Large intestine (tissue), 3 donors: ENCODE results near the gene ARHGEF12. TPM values are rescaled to one million over a fixed set of nuclear protein-coding genes. Genes with fewer than 3 reads are reported as not detected.

ENCODE experiments used
- DNase-seq, 2 donors: peaks; one replicate each; pipeline versions ENCODE4 v3.0.0 to v3.0.0-alpha.2; 2013
- H3K27ac ChIP-seq: one replicate; pipeline ENCODE4 v1.5.1; 2013; ENCODE audit warnings: low read length
- H3K27me3 ChIP-seq: 2 replicates; pipeline ENCODE4 v1.6.1; 2013; ENCODE audit warnings: low read length; ENCODE audit not compliant: control insufficient read depth, insufficient read depth
- H3K36me3 ChIP-seq: 2 replicates; pipeline ENCODE4 v1.6.1; 2013; ENCODE audit warnings: low read length; ENCODE audit not compliant: control insufficient read depth, insufficient read depth
- H3K4me1 ChIP-seq: one replicate; pipeline ENCODE4 v1.6.1; 2013; ENCODE audit warnings: low read length; ENCODE audit not compliant: control insufficient read depth, insufficient read depth
- H3K4me3 ChIP-seq: one replicate; pipeline ENCODE4 v1.5.1; 2013; ENCODE audit warnings: low read length
- H3K9me3 ChIP-seq: one replicate; pipeline ENCODE4 v1.6.1; 2013; ENCODE audit warnings: mild to moderate bottlenecking, low read depth, low read length, moderate library complexity; ENCODE audit not compliant: control insufficient read depth
- WGBS: methylation state at CpG from one replicate; pipeline ENCODE4 v1.1.5; 2013; ENCODE audit warnings: low lambda C conversion rate; ENCODE audit not compliant: insufficient coverage; 5-methylcytosine and 5-hydroxymethylcytosine counted together
- polyA plus RNA-seq: library from polyadenylated mRNA; unstranded; fragments of 120-200 nt; gene quantifications from one replicate; pipeline ENCODE4 v1.2.1, GENCODE V29; 2013

ARHGEF12 gene
- polyA plus RNA-seq, 1 donor: 54.9 TPM

DNA sequence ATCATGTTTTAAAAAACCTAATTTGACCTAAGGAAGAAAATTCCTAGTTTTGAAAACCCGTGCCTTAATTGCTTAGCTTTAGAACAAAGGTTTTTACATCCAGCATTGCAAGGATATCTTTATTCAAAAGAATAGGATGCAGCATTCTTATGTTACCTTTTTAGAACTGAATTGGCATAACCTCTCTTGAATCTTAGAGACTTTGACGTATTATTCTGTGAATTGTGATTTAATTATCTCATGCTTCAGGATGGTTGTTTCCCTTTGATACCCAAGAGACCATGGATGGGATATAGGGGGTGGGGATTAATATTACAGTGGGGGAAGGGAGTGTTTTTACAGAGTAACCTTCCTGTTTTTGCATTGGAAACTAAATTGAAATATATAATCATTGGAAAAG, 49.4 kb downstream of the ARHGEF12 start:
- Histone ChIP-seq H3K27me3 (no peaks in the 10 kb centered on the region), H3K4me1 (no peaks in the 10 kb centered on the region), H3K36me3 (no peaks in the 10 kb centered on the region), H3K9me3 (peaks cover 5% of the 10 kb centered on the region), H3K4me3 (no peak overlapping the region), H3K27ac (no peak overlapping the region)
- WGBS: 83% methylated on average over 1 of the region's 2 CpGs
- no peak for DNase-seq

DNA sequence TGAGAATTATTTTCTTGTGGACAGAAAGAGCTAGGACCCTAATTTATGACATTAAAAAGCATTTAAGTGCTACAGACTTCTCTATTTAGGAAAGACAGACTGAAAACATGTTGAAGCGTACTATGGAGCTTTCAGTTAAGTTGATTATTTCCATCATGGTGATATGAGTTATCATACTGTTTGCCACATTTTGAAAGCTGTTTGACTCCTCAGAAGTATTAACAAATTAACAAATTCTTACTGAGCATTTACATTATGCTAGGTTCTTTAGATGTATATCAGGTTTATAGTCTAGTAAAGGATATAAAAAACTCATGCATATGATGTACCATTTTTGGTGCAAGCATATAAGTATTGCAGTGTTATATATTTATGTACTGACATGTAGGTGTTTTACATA, 50.1 kb downstream of the ARHGEF12 start:
- no peaks in the 10 kb centered on the region for H3K36me3 ChIP-seq
- no peak overlapping the region for H3K27ac ChIP-seq
- H3K4me1 ChIP-seq: peaks cover 4% of the 10 kb centered on the region
- WGBS: no CpG with 5 or more reads among the region's 1 CpG
- peaks cover 5% of the 10 kb centered on the region for H3K9me3 ChIP-seq
- no peaks in the 10 kb centered on the region for H3K27me3 ChIP-seq
- DNase-seq: no peak
- no peak overlapping the region for H3K4me3 ChIP-seq

DNA sequence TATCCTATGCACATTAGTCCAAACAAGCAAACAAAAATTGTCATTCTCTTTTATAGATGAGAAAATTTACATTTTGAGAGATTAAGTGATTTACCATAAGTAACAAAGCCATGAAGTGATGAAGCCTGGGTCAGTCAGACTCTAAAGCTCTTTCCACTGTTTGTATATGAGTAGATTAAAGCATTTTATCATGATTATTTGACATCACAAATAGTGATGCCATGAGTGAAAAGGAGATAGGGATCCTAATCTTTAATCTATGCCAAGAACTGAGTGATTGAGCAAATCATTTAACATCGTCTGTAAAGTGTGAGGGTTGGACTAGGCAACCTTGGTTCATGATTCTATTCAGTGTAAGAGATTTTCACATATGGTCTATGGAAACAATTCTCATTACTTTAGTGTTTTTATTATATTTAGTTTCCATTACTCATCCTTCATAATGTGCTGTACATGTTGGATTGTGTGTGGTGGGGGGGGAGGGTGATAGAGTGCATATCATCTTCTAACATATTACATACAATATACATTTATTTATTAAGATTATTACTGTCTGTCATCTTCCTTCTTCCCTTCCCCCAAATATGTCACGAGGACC, 50.7 kb downstream of the ARHGEF12 start:
- Histone ChIP-seq H3K27me3 (no peaks in the 10 kb centered on the region), H3K27ac (no peak overlapping the region), H3K4me1 (peaks cover 10% of the 10 kb centered on the region), H3K4me3 (no peak overlapping the region), H3K36me3 (no peaks in the 10 kb centered on the region), H3K9me3 (peaks cover 5% of the 10 kb centered on the region)
- no peak for DNase-seq
- 100% methylated on average over 1 of the region's 2 CpGs for WGBS

DNA sequence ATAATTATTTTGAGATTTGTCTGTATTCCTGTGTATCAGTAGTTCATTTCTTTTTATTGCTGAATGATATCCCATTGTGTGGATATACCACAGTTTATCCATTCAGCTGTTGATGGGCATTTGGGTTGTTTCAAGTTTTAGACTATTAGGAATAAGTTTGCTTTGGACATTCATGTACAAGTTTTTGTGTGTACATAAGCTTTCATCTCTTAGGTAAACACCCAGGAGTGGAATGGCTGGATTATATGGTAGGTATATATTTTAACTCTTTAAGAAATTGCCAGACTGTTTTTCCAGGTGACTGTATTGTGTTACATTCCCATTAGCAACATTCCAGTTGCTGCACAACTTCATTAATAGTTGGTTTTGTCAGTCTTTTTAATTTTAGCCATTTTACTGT, 52.0 kb downstream of the ARHGEF12 start:
- Histone ChIP-seq H3K27ac (no peak overlapping the region), H3K4me1 (peaks cover 19% of the 10 kb centered on the region), H3K4me3 (no peak overlapping the region), H3K36me3 (no peaks in the 10 kb centered on the region), H3K9me3 (no peaks in the 10 kb centered on the region), H3K27me3 (no peaks in the 10 kb centered on the region)
- DNase-seq: no peak

DNA sequence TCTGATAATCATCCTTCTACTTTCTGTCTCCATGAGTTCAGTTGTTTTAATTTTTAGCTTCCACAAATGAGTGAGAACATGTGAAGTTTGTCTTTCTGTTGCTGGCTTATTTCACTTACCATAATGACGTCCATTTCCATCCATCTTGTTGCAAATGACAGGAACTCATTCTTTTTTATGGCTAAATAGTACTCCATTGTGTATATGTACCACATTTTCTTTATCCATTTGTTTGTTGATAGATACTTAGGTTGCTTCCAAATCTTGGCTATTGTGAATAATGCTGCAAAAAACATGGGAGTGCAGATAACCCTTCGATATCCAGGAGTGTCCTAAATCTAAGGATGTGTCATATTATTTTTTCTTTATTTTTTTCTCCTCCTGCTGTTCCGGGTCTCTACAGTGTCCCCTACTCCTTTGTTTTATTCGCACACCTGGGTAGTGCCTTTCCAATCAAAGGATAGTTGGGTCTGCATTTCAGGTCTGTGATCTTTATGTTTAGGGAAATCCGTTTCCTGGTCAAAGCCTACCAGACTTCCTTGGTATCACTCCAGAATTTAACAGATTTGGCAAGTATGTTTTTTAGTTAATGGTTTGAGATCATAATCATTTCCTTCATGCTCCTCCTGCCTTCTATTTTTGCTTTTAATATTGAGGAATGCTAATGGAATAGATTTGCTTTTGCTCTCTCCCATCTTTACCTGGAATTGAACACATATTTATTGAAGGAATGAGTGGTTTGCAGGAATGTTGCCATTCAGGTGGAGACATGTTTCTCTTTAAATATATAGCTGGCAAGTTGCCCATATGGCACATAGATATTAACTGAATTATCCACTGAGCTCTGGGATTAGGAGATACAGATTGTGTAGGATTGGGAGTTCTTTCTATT, 53.7 kb downstream of the ARHGEF12 start:
- Histone ChIP-seq H3K4me1 (peaks cover 19% of the 10 kb centered on the region), H3K9me3 (no peaks in the 10 kb centered on the region), H3K4me3 (no peak overlapping the region), H3K27ac (peak overlapping the region; percentile 78), H3K27me3 (no peaks in the 10 kb centered on the region), H3K36me3 (no peaks in the 10 kb centered on the region)
- DNase-seq: no peak
- WGBS: 93% methylated on average over 3 of the region's 5 CpGs

DNA sequence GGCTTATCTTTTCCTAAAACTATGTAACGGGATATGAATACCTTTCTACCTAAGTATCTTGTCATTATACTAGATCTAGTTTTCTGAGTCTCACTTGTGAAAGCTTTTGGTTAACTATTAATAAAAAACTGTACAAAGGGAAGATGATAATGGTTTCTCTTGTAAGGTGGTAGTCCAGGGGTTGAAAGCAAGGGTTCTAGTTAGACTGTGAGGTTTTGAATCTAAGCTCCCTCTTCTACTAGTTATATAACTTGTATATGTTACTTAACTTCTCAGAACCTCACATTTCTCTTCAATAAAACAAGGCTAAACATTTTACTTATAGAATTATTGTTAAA, 54.3 kb downstream of the ARHGEF12 start:
- 40% methylated on average over 1 of the region's 1 CpG for WGBS
- Histone ChIP-seq H3K27ac (peak overlapping the region; percentile 78), H3K36me3 (no peaks in the 10 kb centered on the region), H3K4me3 (no peak overlapping the region), H3K4me1 (peaks cover 19% of the 10 kb centered on the region), H3K9me3 (no peaks in the 10 kb centered on the region), H3K27me3 (no peaks in the 10 kb centered on the region)
- DNase-seq: peak in 1 of 2 donors; percentile 34

DNA sequence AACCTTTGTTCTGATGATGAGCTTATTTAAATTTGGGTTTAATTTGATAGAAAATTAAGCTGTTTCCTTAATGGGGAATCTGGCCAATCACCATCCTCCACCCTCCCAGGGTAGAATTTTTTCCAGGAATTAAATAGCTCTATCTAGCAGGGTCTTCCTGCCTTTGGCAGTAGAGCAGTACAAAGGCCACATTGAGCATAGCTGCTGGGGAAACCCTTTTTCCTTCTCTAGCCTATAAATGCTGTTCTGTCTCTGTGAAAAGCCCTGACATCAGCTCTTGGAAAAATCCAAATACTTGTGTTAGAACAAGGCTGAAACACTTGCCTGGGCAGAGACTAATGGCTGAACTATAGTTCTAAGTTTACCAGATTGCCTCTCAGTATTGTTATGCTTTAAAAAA, 55.1 kb downstream of the ARHGEF12 start:
- no peaks in the 10 kb centered on the region for H3K9me3 ChIP-seq
- DNase-seq: peak; percentile 52 to 73
- H3K4me1 ChIP-seq: peaks cover 19% of the 10 kb centered on the region
- H3K36me3 ChIP-seq: no peaks in the 10 kb centered on the region
- no peak overlapping the region for H3K4me3 ChIP-seq
- no peaks in the 10 kb centered on the region for H3K27me3 ChIP-seq
- peak overlapping the region; percentile 78 for H3K27ac ChIP-seq

DNA sequence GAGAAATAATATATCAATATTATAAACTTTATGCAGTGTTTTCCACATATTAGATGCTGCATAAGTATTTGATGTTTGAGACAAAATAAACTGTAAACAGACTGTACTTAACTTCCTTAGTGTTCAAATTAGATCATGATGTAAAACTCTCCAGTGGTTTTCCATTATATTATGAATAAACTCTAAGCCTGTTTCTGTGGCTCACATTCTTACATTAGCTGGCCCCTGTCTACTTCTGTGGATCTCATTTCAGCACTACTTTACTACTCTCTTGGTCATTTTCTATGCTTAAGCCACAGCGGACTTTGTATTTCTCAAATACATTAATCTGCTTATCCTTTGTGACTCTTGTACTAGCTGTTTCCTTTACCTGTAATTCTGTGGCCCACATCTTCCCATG, 55.6 kb downstream of the ARHGEF12 start:
- Histone ChIP-seq H3K4me1 (peaks cover 19% of the 10 kb centered on the region), H3K4me3 (no peak overlapping the region), H3K9me3 (no peaks in the 10 kb centered on the region), H3K27ac (peak overlapping the region; percentile 78), H3K27me3 (no peaks in the 10 kb centered on the region), H3K36me3 (no peaks in the 10 kb centered on the region)
- DNase-seq: peak in 1 of 2 donors; percentile 46
- WGBS: no CpG with 5 or more reads among the region's 1 CpG

DNA sequence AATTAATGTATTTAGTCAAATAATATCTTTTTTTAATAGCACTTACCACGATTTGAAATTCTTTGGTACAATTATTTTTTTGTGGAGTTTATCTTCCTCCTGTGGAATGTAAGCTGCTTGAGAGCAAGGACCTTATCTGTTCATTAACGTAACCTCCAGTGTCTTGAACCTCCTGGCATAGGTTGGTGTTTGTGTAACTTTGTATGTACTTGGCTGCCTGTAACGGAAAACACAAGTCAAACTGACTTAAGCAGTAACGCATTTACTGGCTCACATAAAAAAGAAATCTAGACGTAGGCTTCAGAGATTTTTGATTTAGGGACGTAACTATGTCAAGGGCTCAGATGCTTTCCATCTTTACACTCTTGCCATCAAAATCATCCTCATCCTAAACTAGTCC, 56.1 kb downstream of the ARHGEF12 start:
- WGBS: 71% methylated on average over 4 of the region's 6 CpGs

DNA sequence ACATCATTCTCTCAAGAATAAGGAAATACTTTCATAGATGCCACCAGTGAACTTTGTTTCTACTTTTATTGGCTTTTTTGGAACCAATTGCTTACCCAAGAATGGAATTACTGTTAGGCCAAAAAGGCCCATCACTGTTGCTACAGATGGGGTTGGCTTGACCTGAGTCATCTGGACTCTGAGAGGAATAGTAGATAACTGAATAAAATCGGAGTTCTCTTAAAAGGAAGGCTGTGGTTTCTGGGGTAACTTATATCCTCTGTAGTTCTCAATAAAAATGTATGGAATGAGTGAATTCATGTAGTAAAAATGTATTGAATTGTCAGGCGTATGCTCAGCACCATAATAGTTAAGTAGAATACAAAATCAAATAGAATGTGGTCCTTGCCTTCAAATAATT, 56.6 kb downstream of the ARHGEF12 start:
- Histone ChIP-seq H3K36me3 (no peaks in the 10 kb centered on the region), H3K9me3 (no peaks in the 10 kb centered on the region), H3K4me3 (no peak overlapping the region), H3K27me3 (no peaks in the 10 kb centered on the region), H3K4me1 (peaks cover 19% of the 10 kb centered on the region), H3K27ac (no peak overlapping the region)
- WGBS: 100% methylated on average over 1 of the region's 2 CpGs
- DNase-seq: no peak

More for the DNA sequence above, 56.1 kb downstream of the ARHGEF12 start:
- Histone ChIP-seq H3K4me3 (no peak overlapping the region), H3K27me3 (no peaks in the 10 kb centered on the region), H3K36me3 (no peaks in the 10 kb centered on the region), H3K9me3 (no peaks in the 10 kb centered on the region), H3K27ac (peak overlapping the region; percentile 78), H3K4me1 (peaks cover 19% of the 10 kb centered on the region)
- DNase-seq: no peak

DNA sequence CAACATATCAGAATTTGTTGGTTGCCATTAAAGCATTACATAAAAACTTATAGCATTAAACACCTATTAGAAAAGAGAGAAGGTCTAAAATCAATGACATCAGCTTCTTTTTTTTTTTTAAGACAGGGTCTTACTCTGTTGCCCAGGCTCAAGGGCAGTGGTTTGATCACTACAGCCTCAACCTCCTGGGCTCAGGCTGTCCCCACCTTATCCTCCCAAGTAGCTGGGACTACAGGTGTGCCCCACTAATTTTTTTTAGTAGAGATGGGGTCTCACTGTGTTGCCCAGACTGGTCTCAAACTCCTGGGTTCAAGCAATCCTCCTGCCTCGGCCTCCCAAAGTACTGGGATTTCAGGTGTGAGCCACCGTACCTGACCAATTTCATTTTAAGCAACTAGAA, 57.9 kb downstream of the ARHGEF12 start:
- Histone ChIP-seq H3K36me3 (no peaks in the 10 kb centered on the region), H3K27ac (no peak overlapping the region), H3K4me1 (peaks cover 19% of the 10 kb centered on the region), H3K4me3 (no peak overlapping the region), H3K27me3 (no peaks in the 10 kb centered on the region), H3K9me3 (no peaks in the 10 kb centered on the region)
- no peak for DNase-seq
- 100% methylated on average over 1 of the region's 2 CpGs for WGBS
